Measurements from ENCODE around the gene ATP1B2. TPM values are rescaled to one million over a fixed set of nuclear protein-coding genes. Genes with fewer than 3 reads are reported as not detected.

Gene ATP1B2
- total RNA-seq, 1 donor, result not detected

DNA sequence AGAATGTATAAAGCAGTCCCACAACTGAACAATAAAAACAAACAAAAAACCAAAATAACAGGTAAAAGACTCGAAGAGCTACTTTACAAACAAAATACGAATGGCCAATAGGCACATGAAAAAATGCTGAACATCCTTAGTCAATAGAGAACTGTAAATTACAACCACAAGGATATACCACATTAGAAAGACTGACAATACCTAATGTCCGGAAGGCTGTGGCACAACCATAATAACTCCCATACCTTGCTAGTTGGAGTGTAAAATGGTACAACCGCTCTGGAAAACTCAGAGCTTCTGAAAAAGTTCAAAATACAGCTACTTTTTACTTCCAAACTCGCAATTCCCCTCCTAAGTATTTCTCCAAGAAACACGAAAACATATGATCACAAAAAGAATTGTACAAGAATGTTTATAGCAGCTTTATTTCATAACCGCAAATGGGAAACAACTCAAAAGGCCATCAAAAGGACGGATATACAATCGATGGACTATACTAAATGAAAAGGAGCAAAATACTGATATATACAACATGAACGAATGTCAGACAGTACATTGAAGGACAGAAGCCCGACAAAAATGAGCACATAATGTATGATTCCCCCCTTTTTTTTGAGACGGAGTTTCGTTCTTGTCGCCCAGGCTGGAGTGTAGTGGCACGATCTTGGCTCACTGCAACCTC is 34.3 kb downstream of the ATP1B2 start:
- no peak for DNase-seq (ENCODE audit: low read depth)
- peak overlapping the region; percentile 93 for H3K4me3 ChIP-seq (ENCODE audit: low read depth, low read length)
- TF ChIP-seq, protein P1, sequence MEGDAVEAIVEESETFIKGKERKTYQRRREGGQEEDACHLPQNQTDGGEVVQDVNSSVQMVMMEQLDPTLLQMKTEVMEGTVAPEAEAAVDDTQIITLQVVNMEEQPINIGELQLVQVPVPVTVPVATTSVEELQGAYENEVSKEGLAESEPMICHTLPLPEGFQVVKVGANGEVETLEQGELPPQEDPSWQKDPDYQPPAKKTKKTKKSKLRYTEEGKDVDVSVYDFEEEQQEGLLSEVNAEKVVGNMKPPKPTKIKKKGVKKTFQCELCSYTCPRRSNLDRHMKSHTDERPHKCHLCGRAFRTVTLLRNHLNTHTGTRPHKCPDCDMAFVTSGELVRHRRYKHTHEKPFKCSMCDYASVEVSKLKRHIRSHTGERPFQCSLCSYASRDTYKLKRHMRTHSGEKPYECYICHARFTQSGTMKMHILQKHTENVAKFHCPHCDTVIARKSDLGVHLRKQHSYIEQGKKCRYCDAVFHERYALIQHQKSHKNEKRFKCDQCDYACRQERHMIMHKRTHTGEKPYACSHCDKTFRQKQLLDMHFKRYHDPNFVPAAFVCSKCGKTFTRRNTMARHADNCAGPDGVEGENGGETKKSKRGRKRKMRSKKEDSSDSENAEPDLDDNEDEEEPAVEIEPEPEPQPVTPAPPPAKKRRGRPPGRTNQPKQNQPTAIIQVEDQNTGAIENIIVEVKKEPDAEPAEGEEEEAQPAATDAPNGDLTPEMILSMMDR (IDR thresholded peaks at IDR 0.05; ENCODE audit: insufficient read depth, low read depth, low read length), result no peak

DNA sequence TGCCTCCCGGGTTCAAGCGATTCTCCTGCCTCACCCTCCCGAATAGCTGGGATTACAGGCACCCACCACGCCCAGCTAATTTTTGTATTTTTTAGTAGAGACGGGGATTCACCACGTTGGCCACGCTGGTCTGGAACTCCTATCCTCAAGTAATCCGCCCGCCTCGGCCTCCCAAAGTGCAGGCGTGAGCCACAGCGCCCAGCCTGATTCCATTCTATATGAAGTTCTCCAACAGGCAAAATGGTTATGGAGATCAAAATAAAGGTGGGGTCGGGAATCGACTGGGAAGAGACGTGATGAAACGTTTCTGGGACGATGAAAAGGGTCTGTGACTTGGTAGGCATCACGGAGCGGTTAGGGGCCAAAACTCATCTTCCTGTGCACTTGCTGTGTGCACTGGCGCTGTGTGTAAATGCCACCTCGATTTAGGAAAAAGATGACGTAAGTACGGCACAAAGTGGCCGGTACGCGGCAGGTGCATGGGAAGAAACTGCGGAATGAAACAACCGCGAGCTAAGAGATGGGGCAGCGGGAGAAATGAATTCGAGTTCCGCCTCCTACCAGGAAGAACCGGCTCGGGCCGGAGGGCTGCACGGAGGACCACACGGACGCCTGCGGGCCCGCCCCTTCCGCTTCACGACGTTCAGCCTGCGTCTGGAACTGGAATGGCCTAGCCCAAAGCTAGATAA is 35.0 kb downstream of the ATP1B2 start:
- TF ChIP-seq, protein P1 (IDR thresholded peaks at IDR 0.05; ENCODE audit: insufficient read depth, low read depth, low read length), result no peak
- peak; percentile 96 for DNase-seq (ENCODE audit: low read depth)
- peak overlapping the region; percentile 93 for H3K4me3 ChIP-seq (ENCODE audit: low read depth, low read length)

DNA sequence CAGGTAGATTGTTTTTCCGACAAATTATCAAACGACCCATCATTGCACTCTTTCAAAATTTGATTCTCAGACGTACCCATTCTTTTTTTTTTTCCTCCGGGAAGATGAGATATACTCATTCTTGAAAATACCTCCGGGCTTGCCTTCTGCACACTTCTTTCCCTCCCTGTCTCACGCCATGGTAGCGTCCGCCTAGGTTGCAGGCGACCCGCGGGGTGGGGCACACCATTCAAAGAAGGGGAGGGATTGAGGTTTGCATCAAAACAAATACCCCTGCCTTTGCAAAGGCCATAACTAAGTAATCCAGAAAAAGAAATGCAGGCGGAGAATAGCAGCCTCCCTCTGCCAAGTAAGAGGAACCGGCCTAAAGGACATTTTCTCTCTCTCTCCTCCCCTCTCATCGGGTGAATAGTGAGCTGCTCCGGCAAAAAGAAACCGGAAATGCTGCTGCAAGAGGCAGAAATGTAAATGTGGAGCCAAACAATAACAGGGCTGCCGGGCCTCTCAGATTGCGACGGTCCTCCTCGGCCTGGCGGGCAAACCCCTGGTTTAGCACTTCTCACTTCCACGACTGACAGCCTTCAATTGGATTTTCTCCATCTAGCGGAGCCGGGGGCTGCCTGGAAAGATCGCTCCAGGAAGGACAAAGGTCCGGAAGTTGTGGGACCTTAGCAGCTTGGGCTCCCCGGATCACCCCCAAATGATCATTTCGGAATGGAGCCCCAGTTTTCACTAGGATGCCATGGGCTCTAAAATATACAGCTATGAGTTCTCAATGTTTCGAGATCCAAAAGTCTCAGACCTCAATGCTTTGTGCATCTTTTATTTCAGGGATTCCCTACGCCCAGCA is 35.7 kb downstream of the ATP1B2 start:
- TF ChIP-seq, protein P1 (IDR thresholded peaks at IDR 0.05; ENCODE audit: insufficient read depth, low read depth, low read length), result no peak
- DNase-seq (ENCODE audit: low read depth), result peak; percentile 92
- H3K4me3 ChIP-seq (ENCODE audit: low read depth, low read length), result peak overlapping the region; percentile 93

DNA sequence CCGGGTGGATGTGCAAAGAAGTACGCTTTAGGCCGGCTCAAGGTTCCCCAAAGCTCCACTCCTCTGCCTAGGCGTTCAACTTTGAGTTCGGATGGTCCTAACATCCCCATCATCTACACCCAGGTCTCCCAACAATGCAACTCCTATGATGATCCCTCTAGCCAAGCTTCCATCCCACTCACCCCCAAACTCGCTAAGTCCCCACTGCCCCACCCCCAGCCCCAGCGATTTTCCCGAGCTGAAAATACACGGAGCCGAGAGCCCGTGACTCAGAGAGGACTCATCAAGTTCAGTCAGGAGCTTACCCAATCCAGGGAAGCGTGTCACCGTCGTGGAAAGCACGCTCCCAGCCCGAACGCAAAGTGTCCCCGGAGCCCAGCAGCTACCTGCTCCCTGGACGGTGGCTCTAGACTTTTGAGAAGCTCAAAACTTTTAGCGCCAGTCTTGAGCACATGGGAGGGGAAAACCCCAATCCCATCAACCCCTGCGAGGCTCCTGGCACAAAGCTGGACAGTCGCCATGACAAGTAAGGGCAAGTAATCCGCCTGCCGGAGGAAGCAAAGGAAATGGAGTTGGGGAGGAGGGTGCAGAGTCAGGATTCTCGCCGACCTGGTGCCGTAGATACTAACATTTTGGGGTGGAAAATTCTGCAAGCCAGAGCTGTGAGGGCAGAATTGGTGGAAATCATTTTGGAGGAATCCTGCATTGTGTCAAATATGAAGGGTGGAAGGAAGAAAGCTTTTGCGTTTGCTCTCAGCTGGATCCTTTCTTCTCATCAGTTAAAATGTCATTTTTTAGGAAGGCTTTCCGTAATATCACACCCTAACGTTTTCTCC is 36.6 kb downstream of the ATP1B2 start, which contains the start of gene TP53:
Gene TP53 (minus strand): TSS at position 419 of the 836 bp plus-strand sequence. CDS start 10,896 bp downstream, outside the sequence.
- peak within 1 kb of the TSS; percentile 93 for H3K4me3 ChIP-seq (ENCODE audit: low read depth, low read length)
- TF ChIP-seq, protein P1 (IDR thresholded peaks at IDR 0.05; ENCODE audit: insufficient read depth, low read depth, low read length), result peak; percentile 8
- DNase-seq (ENCODE audit: low read depth), result peak; percentile 90

DNA sequence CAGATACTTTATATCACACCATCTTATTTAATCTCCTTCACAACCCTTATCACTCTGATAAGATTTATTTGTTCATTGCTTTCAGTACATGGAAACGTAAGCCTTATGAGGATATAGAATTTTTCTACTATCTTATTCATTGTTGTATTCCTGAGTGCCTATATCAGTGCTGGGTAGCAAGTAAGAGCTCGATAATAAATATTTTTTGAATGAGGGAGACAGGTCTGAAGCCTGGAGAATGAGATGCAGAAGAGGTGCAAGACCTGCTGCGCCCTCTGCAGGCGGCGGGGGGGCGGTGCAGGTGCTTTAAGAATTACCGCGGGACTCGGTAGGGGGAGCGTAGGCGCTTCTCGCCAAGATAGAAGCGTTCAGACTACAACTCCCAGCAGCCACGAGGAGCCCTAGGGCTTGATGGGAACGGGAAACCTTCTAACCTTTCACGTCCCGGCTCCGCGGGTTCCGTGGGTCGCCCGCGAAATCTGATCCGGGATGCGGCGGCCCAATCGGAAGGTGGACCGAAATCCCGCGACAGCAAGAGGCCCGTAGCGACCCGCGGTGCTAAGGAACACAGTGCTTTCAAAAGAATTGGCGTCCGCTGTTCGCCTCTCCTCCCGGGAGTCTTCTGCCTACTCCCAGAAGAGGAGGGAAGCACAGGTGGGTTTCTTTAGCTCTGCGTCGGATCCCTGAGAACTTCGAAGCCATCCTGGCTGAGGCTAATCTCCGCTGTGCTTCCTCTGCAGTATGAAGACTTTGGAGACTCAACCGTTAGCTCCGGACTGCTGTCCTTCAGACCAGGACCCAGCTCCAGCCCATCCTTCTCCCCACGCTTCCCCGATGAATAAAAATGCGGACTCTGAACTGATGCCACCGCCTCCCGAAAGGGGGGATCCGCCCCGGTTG is 37.4 kb downstream of the ATP1B2 start, which contains the start of gene WRAP53:
Gene WRAP53 (plus strand): TSS at position 570 of the 900 bp plus-strand sequence. CDS start 172 bp downstream, at position 742.
- peak within 1 kb of the TSS; percentile 93 for H3K4me3 ChIP-seq (ENCODE audit: low read depth, low read length)
- TF ChIP-seq, protein P1 (IDR thresholded peaks at IDR 0.05; ENCODE audit: insufficient read depth, low read depth, low read length), result peak; percentile 90
- DNase-seq (ENCODE audit: low read depth), result peak; percentile 99

Data from fibroblast of villous mesenchyme (primary cell).